K562 (cell line): ENCODE data around the gene CDIPT.

Experiments used
- HCFC1 ChIP-seq: IDR thresholded peaks from 2 replicates; pipeline ENCODE4 v1.6.1; 2012; ENCODE audit warnings: low read depth, low read length, improper control_type of control experiment
- NONO ChIP-seq, 2 experiments: fragments of 200-400 bp in 1 of 2; fragments of 450-650 bp in 1 of 2; formaldehyde crosslinking in 1 of 2; IDR thresholded peaks; 2 replicates each; pipeline ENCODE4 v1.6.1; 2017; ENCODE audit warnings: low read depth in 2 of 2, mild to moderate bottlenecking in 2 of 2, moderate library complexity in 2 of 2, low read length in 1 of 2

DNA sequence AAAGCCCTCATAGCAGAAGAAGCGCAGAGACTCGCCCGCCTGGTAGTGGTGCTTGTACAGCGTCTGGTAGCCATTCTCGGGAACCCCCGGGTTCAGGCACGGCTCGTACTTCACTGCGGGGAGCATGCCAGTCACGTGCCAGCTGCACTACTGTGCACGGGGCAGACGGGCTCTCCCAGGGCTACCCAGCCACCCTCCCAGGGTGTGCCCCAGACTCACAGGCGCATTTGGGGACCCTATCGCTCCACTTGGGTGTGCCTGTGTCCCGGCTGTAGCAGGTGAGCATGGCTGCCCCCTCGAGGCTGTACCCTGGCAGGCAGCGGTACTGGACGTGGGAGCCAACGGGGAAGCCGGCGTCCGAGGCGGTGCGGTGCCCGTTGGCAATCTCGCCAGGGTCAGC is 10.3 kb upstream of the CDIPT start:
- TF ChIP-seq NONO (IDR thresholded peaks at IDR 0.05; ENCODE audit: low read depth in 2 of 2, low read length in 1 of 2): no peak
- no peak for TF ChIP-seq HCFC1
